OCI-LY3 (cell line): ENCODE results near the gene DCAF17.

Experiments
- H2AFZ ChIP-seq: fragments of 200-600, 300-600 bp; shearing (Covaris generic); 2 replicates; pipeline ENCODE4 v1.6.0; 2014; ENCODE audit warnings: antibody characterized with exemption, low read depth, low read length
- H3K27ac ChIP-seq: fragments of 200-600, 300-600 bp; sonication (generic); 2 replicates; pipeline ENCODE4 v1.5.1; 2014; ENCODE audit warnings: mild to moderate bottlenecking, low read length, moderate library complexity, mixed read lengths
- H3K27me3 ChIP-seq: fragments of 200-600, 300-600 bp; sonication (generic); 2 replicates; pipeline ENCODE4 v1.6.1; 2014; ENCODE audit warnings: low read depth, low read length, mixed read lengths
- H3K36me3 ChIP-seq: fragments of 200-600, 300-600 bp; sonication (generic); replicated peaks from 2 replicates; pipeline ENCODE3; 2014; ENCODE audit warnings: low read depth, low read length, mixed read lengths
- H3K4me1 ChIP-seq: fragments of 300-600, 200-600 bp; sonication (generic); 2 replicates; pipeline ENCODE4 v1.6.1; 2014; ENCODE audit warnings: low read length, mixed read lengths
- H3K4me2 ChIP-seq: fragments of 200-600, 300-600 bp; sonication (generic); 2 replicates; pipeline ENCODE4 v1.6.1; 2014; ENCODE audit warnings: low read length, mixed read lengths
- H3K4me3 ChIP-seq: fragments of 300-600, 200-600 bp; sonication (generic); 2 replicates; pipeline ENCODE4 v1.5.1; 2014; ENCODE audit warnings: antibody characterized with exemption, mild to moderate bottlenecking, low read length, moderate library complexity
- H3K79me2 ChIP-seq: fragments of 300-600, 200-600 bp; shearing (Covaris generic); 2 replicates; pipeline ENCODE4 v1.6.1; 2014; ENCODE audit warnings: mild to moderate bottlenecking, low read length, mixed read lengths
- H3K9ac ChIP-seq: fragments of 300-600, 200-600 bp; shearing (Covaris generic); 2 replicates; pipeline ENCODE4 v1.6.0; 2014; ENCODE audit warnings: mild to moderate bottlenecking, low read length, moderate library complexity
- H3K9me3 ChIP-seq: fragments of 200-600, 300-600 bp; shearing (Covaris generic); 2 replicates; pipeline ENCODE4 v1.6.1; 2014; ENCODE audit warnings: low read length, mixed read lengths; ENCODE audit not compliant: insufficient read depth
- H4K20me1 ChIP-seq: fragments of 200-600, 300-600 bp; sonication (generic); 2 replicates; pipeline ENCODE4 v1.6.1; 2016; ENCODE audit warnings: low read length, mixed read lengths; ENCODE audit not compliant: insufficient read depth
- EZH2phosphoT487 ChIP-seq: fragments of 200-600 bp; shearing (Covaris generic); IDR thresholded peaks from 2 replicates; pipeline ENCODE4 v1.6.1; 2018; ENCODE audit warnings: antibody characterized with exemption, mixed run types, low read depth
- TF ChIP-seq, protein P1 (sequence below): fragments of 200-600, 300-600 bp; sonication (generic); IDR thresholded peaks from 2 replicates; pipeline ENCODE4 v1.5.1; 2014; ENCODE audit warnings: antibody characterized with exemption, low read length, low read depth

DCAF17 gene

DNA sequence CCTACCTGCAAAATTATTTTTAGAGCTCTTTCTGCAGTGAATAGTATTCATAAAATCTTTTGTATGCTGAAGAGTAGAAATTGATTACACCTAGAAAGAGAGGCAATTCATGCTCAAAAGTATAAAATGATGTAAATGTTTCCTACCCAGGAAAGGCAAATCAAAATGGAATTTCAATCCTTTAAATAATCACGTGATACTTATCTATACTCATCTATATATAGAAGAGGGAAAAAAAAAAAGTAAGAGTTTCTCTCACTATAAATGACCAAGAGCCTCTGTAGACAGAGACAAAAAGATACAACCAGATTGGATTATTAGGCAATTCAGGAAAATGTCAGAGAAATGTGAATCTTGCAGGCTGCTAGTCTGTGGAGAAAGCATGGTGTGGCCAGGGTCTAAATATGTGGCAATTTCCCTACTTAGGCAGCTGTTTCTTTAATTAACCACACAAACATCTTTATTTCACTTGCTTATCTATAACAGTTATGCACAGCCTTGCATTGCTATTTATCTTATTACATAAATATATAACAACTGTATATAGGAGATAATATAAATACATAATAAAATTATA lies 39.8 kb upstream of the DCAF17 start:
- TF ChIP-seq, protein P1, sequence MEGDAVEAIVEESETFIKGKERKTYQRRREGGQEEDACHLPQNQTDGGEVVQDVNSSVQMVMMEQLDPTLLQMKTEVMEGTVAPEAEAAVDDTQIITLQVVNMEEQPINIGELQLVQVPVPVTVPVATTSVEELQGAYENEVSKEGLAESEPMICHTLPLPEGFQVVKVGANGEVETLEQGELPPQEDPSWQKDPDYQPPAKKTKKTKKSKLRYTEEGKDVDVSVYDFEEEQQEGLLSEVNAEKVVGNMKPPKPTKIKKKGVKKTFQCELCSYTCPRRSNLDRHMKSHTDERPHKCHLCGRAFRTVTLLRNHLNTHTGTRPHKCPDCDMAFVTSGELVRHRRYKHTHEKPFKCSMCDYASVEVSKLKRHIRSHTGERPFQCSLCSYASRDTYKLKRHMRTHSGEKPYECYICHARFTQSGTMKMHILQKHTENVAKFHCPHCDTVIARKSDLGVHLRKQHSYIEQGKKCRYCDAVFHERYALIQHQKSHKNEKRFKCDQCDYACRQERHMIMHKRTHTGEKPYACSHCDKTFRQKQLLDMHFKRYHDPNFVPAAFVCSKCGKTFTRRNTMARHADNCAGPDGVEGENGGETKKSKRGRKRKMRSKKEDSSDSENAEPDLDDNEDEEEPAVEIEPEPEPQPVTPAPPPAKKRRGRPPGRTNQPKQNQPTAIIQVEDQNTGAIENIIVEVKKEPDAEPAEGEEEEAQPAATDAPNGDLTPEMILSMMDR: no peak
- no peak for TF ChIP-seq EZH2phosphoT487
- Histone ChIP-seq H3K9ac (no peak overlapping the region), H3K4me1 (no peaks in the 10 kb centered on the region), H3K27ac (no peak overlapping the region), H4K20me1 (no peaks in the 10 kb centered on the region), H2AFZ (no peak overlapping the region), H3K4me2 (no peak overlapping the region), H3K27me3 (no peaks in the 10 kb centered on the region), H3K79me2 (no peaks in the 10 kb centered on the region), H3K9me3 (no peaks in the 10 kb centered on the region), H3K36me3 (no peaks in the 10 kb centered on the region), H3K4me3 (no peak overlapping the region)

DNA sequence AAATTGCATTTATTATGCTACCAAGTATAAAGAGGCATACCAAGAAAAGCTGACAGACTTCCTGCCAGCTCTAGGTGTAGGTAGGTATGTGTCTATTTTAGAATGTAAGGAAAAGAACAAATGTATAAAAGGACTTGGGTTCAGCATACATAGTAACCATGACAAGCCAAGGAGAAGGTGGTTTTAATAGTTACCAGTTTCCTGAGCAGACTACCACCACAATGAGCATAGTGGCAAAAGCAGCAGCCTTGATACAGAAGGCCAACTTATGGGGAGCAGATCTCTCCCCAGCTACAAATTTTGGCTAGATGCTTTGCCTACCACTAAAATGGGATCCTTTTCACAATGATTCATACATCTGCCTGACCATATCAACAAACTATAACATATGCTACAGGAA lies 34.7 kb upstream of the DCAF17 start:
- Histone ChIP-seq H3K4me2 (no peak overlapping the region), H3K9me3 (no peaks in the 10 kb centered on the region), H3K9ac (no peak overlapping the region), H3K4me1 (no peaks in the 10 kb centered on the region), H3K36me3 (peaks cover 5% of the 10 kb centered on the region), H2AFZ (no peak overlapping the region), H3K79me2 (no peaks in the 10 kb centered on the region), H3K4me3 (no peak overlapping the region), H4K20me1 (no peaks in the 10 kb centered on the region), H3K27ac (no peak overlapping the region), H3K27me3 (no peaks in the 10 kb centered on the region)
- no peak for TF ChIP-seq EZH2phosphoT487
- TF ChIP-seq, protein P1: no peak

DNA sequence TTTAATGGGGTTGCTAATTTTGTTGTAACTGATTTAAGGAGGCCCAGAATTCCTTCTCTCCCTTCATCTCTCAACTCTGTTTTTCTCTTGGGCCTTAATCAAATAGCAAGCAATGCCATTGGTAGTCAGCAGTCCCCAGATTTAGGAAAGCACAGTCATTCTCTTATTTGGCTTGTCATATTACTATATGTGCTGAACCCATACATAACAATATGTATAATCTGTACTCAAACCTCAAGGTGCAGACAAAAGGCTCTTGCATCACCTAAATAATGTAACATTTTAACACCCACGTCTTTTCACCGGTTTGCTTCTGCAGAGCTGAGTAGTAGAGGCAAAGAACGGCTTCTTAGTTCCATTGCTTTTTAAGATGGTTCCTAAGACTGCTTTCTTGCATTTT lies 33.6 kb upstream of the DCAF17 start:
- H4K20me1 ChIP-seq: no peaks in the 10 kb centered on the region
- no peak overlapping the region for H3K9ac ChIP-seq
- no peak overlapping the region for H3K4me2 ChIP-seq
- no peaks in the 10 kb centered on the region for H3K27me3 ChIP-seq
- H3K4me1 ChIP-seq: peaks cover 8% of the 10 kb centered on the region
- no peak overlapping the region for H3K4me3 ChIP-seq
- no peak overlapping the region for H3K27ac ChIP-seq
- H2AFZ ChIP-seq: no peak overlapping the region
- peaks cover 5% of the 10 kb centered on the region for H3K36me3 ChIP-seq
- H3K79me2 ChIP-seq: no peaks in the 10 kb centered on the region
- H3K9me3 ChIP-seq: no peaks in the 10 kb centered on the region
- TF ChIP-seq, protein P1: no peak
- TF ChIP-seq EZH2phosphoT487: no peak

DNA sequence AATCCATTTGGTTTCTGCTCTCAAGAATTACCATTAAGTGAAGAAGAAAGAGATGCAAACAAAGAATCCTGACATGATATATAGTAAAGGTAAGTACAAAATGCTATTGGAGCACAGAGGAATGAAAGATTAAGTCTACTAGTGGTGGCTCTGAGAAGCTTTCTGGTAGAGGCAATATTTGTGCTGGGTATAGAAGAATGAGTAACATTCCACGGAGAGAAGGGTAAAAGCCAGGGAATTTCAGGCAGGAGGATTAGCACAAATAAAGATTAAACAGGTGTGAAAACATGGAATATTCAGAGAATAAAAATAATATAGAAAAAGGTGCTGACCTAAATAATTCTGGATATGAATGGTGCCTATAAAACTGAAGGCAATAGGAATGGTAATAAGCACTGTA lies 32.1 kb upstream of the DCAF17 start:
- H3K79me2 ChIP-seq: no peaks in the 10 kb centered on the region
- no peaks in the 10 kb centered on the region for H3K9me3 ChIP-seq
- no peak overlapping the region for H3K4me3 ChIP-seq
- peaks cover 5% of the 10 kb centered on the region for H3K36me3 ChIP-seq
- no peaks in the 10 kb centered on the region for H4K20me1 ChIP-seq
- no peaks in the 10 kb centered on the region for H3K27me3 ChIP-seq
- TF ChIP-seq, protein P1: no peak
- TF ChIP-seq EZH2phosphoT487: no peak
- no peak overlapping the region for H3K27ac ChIP-seq
- no peak overlapping the region for H3K4me2 ChIP-seq
- no peak overlapping the region for H3K9ac ChIP-seq
- peaks cover 22% of the 10 kb centered on the region for H3K4me1 ChIP-seq
- no peak overlapping the region for H2AFZ ChIP-seq
